A549 (cell line): ENCODE results near the gene NRXN2. TPM values are rescaled to one million over a fixed set of nuclear protein-coding genes. Genes with fewer than 3 reads are reported as not detected.
A peak's percentile ranks its signal among the peaks of the same experiment; 100 is the strongest.

Experiments used
- ATAC-seq, 2 experiments: fragments of 200-7000 bp in 1 of 2; fragments of >200 bp in 1 of 2; cut with Nextera tagmentation in 1 of 2; cut with Tn5 transposase in 1 of 2; 3 replicates each; pipeline versions ENCODE4 v1.8.0 to v1.9.1; 2018 to 2020; ENCODE audit warnings: mild to moderate bottlenecking in 1 of 2, moderate library complexity in 1 of 2
- CTCF ChIA-PET: fragments of 300-600 bp; sonication (Branson Sonifier 250); formaldehyde crosslinking; extraction: SDS; loops from one replicate; lab custom pipeline; 2021; ENCODE audit warnings: antibody characterized with exemption, inconsistent platforms; lab: Yijun Ruan, JAX
- POLR2A ChIA-PET: fragments of 350-600 bp; formaldehyde crosslinking; extraction: SDS; loops from one replicate; lab custom pipeline; 2021; ENCODE audit warnings: antibody characterized with exemption, inconsistent platforms; lab: Yijun Ruan, JAX
- DNase-seq, 2 experiments: peaks; one replicate each; pipeline versions ENCODE4 v3.0.0 to v3.0.0-alpha.2; 2011 to 2016; ENCODE audit warnings: low read depth in 1 of 2, low spot score in 1 of 2
- FAIRE-seq: peaks from 2 replicates; lab custom pipeline; 2011; peaks lifted over from hg19 to GRCh38; lab: Jason Lieb, UNC
- H3K27ac ChIP-seq, 2 experiments: fragments of >200 bp; sonication (Bioruptor Twin); formaldehyde crosslinking; 3 replicates each; pipeline ENCODE4 v1.5.1; 2016 to 2017
- H3K4me1 ChIP-seq: fragments of >200 bp; sonication (Bioruptor Twin); formaldehyde crosslinking; 3 replicates; pipeline ENCODE4 v1.6.1; 2016
- H3K4me2 ChIP-seq: fragments of >200 bp; sonication (Bioruptor Twin); formaldehyde crosslinking; 3 replicates; pipeline ENCODE4 v1.6.1; 2016
- H3K4me3 ChIP-seq: fragments of >200 bp; sonication (Bioruptor Twin); formaldehyde crosslinking; 3 replicates; pipeline ENCODE4 v1.5.1; 2016
- H3K9me3 ChIP-seq: fragments of >200 bp; sonication (Bioruptor Twin); formaldehyde crosslinking; 3 replicates; pipeline ENCODE4 v1.6.1; 2016
- CBX2 ChIP-seq: fragments of 200-600 bp; sonication (generic); IDR thresholded peaks from 2 replicates; pipeline ENCODE4 v1.6.1; 2016; ENCODE audit warnings: low read depth, mild to moderate bottlenecking, borderline replicate concordance
- CTCF ChIP-seq: fragments of >200 bp; sonication (Bioruptor Twin); formaldehyde crosslinking; IDR thresholded peaks from 3 replicates; pipeline ENCODE4 v1.5.1; 2016
- EP300 ChIP-seq, 2 experiments: fragments of >200 bp; sonication (Bioruptor Twin); formaldehyde crosslinking; IDR thresholded peaks; 2 replicates in 1 of 2; 3 replicates in 1 of 2; pipeline ENCODE4 v1.6.1; 2016 to 2017
- ESRRA ChIP-seq: fragments of 150-350 bp; IDR thresholded peaks from 2 replicates; pipeline ENCODE4 v1.6.1; 2014; ENCODE audit warnings: mild to moderate bottlenecking, low read length, borderline replicate concordance
- FOSB ChIP-seq: fragments of 250-450 bp; sonication (Bioruptor Pico); IDR thresholded peaks from 2 replicates; pipeline ENCODE4 v1.5.0; 2020; ENCODE audit warnings: mild to moderate bottlenecking, moderate library complexity
- GATA3 ChIP-seq: IDR thresholded peaks from 2 replicates; pipeline ENCODE4 v1.6.1; 2012; ENCODE audit warnings: borderline replicate concordance
- HES2 ChIP-seq: fragments of >200 bp; sonication (Bioruptor Twin); formaldehyde crosslinking; IDR thresholded peaks from 2 replicates; pipeline ENCODE4 v1.6.1; 2016
- HEYL ChIP-seq: fragments of 250-450 bp; sonication (Bioruptor Pico); IDR thresholded peaks from 2 replicates; pipeline ENCODE4 v1.8.0; 2021; ENCODE audit warnings: mild to moderate bottlenecking, moderate library complexity
- HMGXB4 ChIP-seq: fragments of 250-450 bp; sonication (Bioruptor Pico); IDR thresholded peaks from 2 replicates; pipeline ENCODE4 v1.5.0; 2021; ENCODE audit warnings: mild to moderate bottlenecking, moderate library complexity, borderline replicate concordance
- HOXB13 ChIP-seq: fragments of 250-450 bp; sonication (Bioruptor Pico); IDR thresholded peaks from 2 replicates; pipeline ENCODE4 v1.5.0; 2020; ENCODE audit warnings: low read depth, mild to moderate bottlenecking, moderate library complexity
- JUN ChIP-seq, 2 experiments: fragments of >200 bp; sonication (Bioruptor Twin); formaldehyde crosslinking; IDR thresholded peaks; 2 replicates in 1 of 2; 3 replicates in 1 of 2; pipeline ENCODE4 v1.6.1; 2016 to 2017
- NR3C1 ChIP-seq: fragments of >200 bp; sonication (Bioruptor Twin); formaldehyde crosslinking; IDR thresholded peaks from 3 replicates; pipeline ENCODE4 v1.6.1; 2017
- PBX3 ChIP-seq: IDR thresholded peaks from 2 replicates; pipeline ENCODE4 v1.6.1; 2012
- RCOR1 ChIP-seq: fragments of 150-350 bp; IDR thresholded peaks from 2 replicates; pipeline ENCODE4 v1.6.1; 2014; ENCODE audit warnings: antibody characterized with exemption, low read length, low read depth
- REST ChIP-seq: fragments of 200-600 bp; sonication (generic); IDR thresholded peaks from 2 replicates; pipeline ENCODE4 v1.6.1; 2016; ENCODE audit warnings: antibody characterized with exemption, mild to moderate bottlenecking, moderate library complexity
- RNF2 ChIP-seq: fragments of 200-600 bp; sonication (generic); IDR thresholded peaks from 2 replicates; pipeline ENCODE4 v1.6.1; 2016; ENCODE audit warnings: low read depth, mild to moderate bottlenecking, antibody characterized with exemption, moderate library complexity, borderline replicate concordance
- SMC3 ChIP-seq: fragments of >200 bp; sonication (Bioruptor Twin); formaldehyde crosslinking; IDR thresholded peaks from 3 replicates; pipeline ENCODE4 v1.6.1; 2018; ENCODE audit warnings: inconsistent platforms
- SREBF2 ChIP-seq: fragments of 450-650 bp; IDR thresholded peaks from 2 replicates; pipeline ENCODE4 v1.6.1; 2014; ENCODE audit warnings: mild to moderate bottlenecking, moderate library complexity
- TFCP2L1 ChIP-seq: fragments of 250-450 bp; sonication (Bioruptor Pico); IDR thresholded peaks from 2 replicates; pipeline ENCODE4 v1.5.0; 2021; ENCODE audit warnings: mild to moderate bottlenecking
- ZC3H11A ChIP-seq: fragments of 450-650 bp; IDR thresholded peaks from 2 replicates; pipeline ENCODE4 v1.6.1; 2014; ENCODE audit warnings: antibody characterized with exemption, mild to moderate bottlenecking
- WGBS: methylation state at CpG from one replicate; pipeline ENCODE4 v1.1.6; 2017; ENCODE audit errors: missing lambda C conversion rate; 5-methylcytosine and 5-hydroxymethylcytosine counted together
- polyA plus RNA-seq, 4 experiments: library from polyadenylated mRNA; depleted of rRNA in 3 of 4; stranded (reverse); fragments of >200 nt; fragmentation: RNase III in 1 of 4; extraction: RNeasy Plus Mini Kit Qiagen cat#74134 plus additional on column Dnase treatment in 1 of 4; gene quantifications; 2 replicates in 3 of 4; 3 replicates in 1 of 4; pipeline ENCODE4 v1.2.3, GENCODE V29; 2011 to 2017

The NRXN2 gene
- polyA plus RNA-seq, 2 of the 4 experiments (the other 2 are of a cell fraction), result 0.04 TPM; not detected in 1

GRCh38 chr11:64564947-64565889, 157.8 kb downstream of the NRXN2 start:
- Histone ChIP-seq H3K4me1 (peaks cover 13% of the 10 kb centered on the region), H3K27ac (peak overlapping the region in 1 of 2 experiments; percentile 84; a peak in 2 of 6 replicates), H3K4me2 (no peak overlapping the region), H3K9me3 (no peaks in the 10 kb centered on the region), H3K4me3 (no peak overlapping the region)
- FAIRE-seq (no peak), ATAC-seq (peak in 1 of 2 experiments; percentile 44; a peak in 3 of 6 replicates), DNase-seq (peak in 1 of 2 experiments; percentile 17)
- TF ChIP-seq CTCF (0 out of 3 replicates have a peak, but pooled peaks have one; percentile 13), HES2 (no peak)
- ChIA-PET CTCF (interaction anchor here (0.7 to 1.7 kb wide), 5 partner anchors 11 to 116 kb away, joined by 3 to 8 read pairs (median 4); no protein-coding TSS in a partner anchor), POLR2A (interaction anchor here (0.5 kb wide), 1 partner anchor 8 kb away, joined by 3 read pairs; no protein-coding TSS in a partner anchor)
- 90% methylated on average over 20 of the region's 24 CpGs for WGBS

GRCh38 chr11:64564419-64564818, 158.6 kb downstream of the NRXN2 start:
- ChIA-PET CTCF (interaction anchor here (0.8 to 1.7 kb wide), 4 partner anchors 66 to 115 kb away, joined by 3 to 8 read pairs (median 4); no protein-coding TSS in a partner anchor), POLR2A (no interaction called here)
- Histone ChIP-seq H3K27ac (no peak overlapping the region), H3K4me3 (no peak overlapping the region), H3K4me2 (no peak overlapping the region), H3K9me3 (no peaks in the 10 kb centered on the region), H3K4me1 (peaks cover 13% of the 10 kb centered on the region)
- no peak for DNase-seq
- 92% methylated on average over 7 of the region's 7 CpGs for WGBS
- ATAC-seq, result no peak
- TF ChIP-seq ESRRA (no peak), NR3C1 (no peak), CTCF (no peak), JUN (IDR thresholded peaks at IDR 0.05) (no peak), PBX3 (no peak), SMC3 (no peak), HEYL (CRISPR knock-in tag) (no peak), EP300 (IDR thresholded peaks at IDR 0.05) (no peak), RCOR1 (no peak), ZC3H11A (no peak), CBX2 (no peak), SREBF2 (no peak), TFCP2L1 (CRISPR knock-in tag) (no peak), GATA3 (no peak)
- FAIRE-seq, result no peak

- ChIA-PET CTCF (interaction anchor here (0.8 to 1.7 kb wide), 2 partner anchors 85 to 89 kb away, joined by 4 to 8 read pairs; no protein-coding TSS in a partner anchor), POLR2A (no interaction called here)
- 66% methylated on average over 10 of the region's 12 CpGs for WGBS
- FAIRE-seq, result no peak
- Histone ChIP-seq H3K4me1 (peaks cover 13% of the 10 kb centered on the region), H3K4me2 (no peak overlapping the region), H3K9me3 (no peaks in the 10 kb centered on the region), H3K27ac (no peak overlapping the region), H3K4me3 (no peak overlapping the region)
- no peak for DNase-seq
- ATAC-seq, result no peak
- TF ChIP-seq RNF2 (no peak), FOSB (no peak), HMGXB4 (no peak), REST (no peak), HOXB13 (CRISPR knock-in tag) (no peak)
Measured at GRCh38 chr11:64563966-64564365, 159.0 kb downstream of the NRXN2 start.
